C4-2B (cell line): Measurements from ENCODE around the gene ZFP69B.

Experiments used
- CTCF ChIP-seq: fragments of 450-650 bp; conservative IDR thresholded peaks from 2 replicates; pipeline ENCODE4 v1.5.1; 2017; ENCODE audit warnings: mild to moderate bottlenecking
- ZFX ChIP-seq: fragments of 450-650 bp; IDR thresholded peaks from 2 replicates; pipeline ENCODE4 v1.6.1; 2017

DNA sequence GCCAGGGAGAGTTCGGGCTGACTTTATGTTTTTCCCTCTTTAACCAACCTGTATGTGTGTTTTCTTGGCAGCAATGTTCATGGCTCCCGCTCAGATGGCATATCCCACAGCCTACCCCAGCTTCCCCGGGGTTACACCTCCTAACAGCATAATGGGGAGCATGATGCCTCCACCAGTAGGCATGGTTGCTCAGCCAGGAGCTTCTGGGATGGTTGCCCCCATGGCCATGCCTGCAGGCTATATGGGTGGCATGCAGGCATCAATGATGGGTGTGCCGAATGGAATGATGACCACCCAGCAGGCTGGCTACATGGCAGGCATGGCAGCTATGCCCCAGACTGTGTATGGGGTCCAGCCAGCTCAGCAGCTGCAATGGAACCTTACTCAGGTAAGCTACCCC, 33.6 kb upstream of the ZFP69B start:
- TF ChIP-seq CTCF, result no peak
- no peak for TF ChIP-seq ZFX
